ENCODE results near the gene NAP1L5. TPM values are rescaled to one million over a fixed set of nuclear protein-coding genes. Genes with fewer than 3 reads are reported as not detected.

The NAP1L5 gene
- total and polyA plus RNA-seq, 2 of the 13 experiments (the other 11 are each of a cell fraction or from before 2014, with no cell fraction given): 1.3 to 1.6 TPM

DNA sequence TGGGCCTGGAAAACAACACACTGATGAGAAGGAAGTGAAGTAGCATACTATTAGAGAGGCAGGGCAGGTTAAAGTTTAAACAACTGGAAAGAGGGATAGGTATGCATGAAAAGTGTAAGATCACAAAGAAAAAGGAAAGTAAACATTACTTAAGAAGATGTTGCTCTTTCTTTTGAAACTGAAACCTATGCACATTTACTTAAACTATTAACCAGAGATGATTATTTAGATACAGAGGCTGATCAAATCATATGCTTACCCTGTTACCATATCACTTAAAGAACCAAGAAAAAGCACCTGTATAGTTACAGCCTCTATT lies 37.8 kb downstream of the NAP1L5 start (continued):
- TF ChIP-seq, protein P1, sequence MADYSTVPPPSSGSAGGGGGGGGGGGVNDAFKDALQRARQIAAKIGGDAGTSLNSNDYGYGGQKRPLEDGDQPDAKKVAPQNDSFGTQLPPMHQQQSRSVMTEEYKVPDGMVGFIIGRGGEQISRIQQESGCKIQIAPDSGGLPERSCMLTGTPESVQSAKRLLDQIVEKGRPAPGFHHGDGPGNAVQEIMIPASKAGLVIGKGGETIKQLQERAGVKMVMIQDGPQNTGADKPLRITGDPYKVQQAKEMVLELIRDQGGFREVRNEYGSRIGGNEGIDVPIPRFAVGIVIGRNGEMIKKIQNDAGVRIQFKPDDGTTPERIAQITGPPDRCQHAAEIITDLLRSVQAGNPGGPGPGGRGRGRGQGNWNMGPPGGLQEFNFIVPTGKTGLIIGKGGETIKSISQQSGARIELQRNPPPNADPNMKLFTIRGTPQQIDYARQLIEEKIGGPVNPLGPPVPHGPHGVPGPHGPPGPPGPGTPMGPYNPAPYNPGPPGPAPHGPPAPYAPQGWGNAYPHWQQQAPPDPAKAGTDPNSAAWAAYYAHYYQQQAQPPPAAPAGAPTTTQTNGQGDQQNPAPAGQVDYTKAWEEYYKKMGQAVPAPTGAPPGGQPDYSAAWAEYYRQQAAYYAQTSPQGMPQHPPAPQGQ (CRISPR knock-in tag; IDR thresholded peaks at IDR 0.05; ENCODE audit: borderline replicate concordance): no peak
- no peak for TF ChIP-seq ZFY (CRISPR knock-in tag; IDR thresholded peaks at IDR 0.05)
- no peak for TF ChIP-seq ZNF3 (CRISPR knock-in tag; IDR thresholded peaks at IDR 0.05)
- TF ChIP-seq, protein P2, sequence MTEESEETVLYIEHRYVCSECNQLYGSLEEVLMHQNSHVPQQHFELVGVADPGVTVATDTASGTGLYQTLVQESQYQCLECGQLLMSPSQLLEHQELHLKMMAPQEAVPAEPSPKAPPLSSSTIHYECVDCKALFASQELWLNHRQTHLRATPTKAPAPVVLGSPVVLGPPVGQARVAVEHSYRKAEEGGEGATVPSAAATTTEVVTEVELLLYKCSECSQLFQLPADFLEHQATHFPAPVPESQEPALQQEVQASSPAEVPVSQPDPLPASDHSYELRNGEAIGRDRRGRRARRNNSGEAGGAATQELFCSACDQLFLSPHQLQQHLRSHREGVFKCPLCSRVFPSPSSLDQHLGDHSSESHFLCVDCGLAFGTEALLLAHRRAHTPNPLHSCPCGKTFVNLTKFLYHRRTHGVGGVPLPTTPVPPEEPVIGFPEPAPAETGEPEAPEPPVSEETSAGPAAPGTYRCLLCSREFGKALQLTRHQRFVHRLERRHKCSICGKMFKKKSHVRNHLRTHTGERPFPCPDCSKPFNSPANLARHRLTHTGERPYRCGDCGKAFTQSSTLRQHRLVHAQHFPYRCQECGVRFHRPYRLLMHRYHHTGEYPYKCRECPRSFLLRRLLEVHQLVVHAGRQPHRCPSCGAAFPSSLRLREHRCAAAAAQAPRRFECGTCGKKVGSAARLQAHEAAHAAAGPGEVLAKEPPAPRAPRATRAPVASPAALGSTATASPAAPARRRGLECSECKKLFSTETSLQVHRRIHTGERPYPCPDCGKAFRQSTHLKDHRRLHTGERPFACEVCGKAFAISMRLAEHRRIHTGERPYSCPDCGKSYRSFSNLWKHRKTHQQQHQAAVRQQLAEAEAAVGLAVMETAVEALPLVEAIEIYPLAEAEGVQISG (CRISPR knock-in tag; IDR thresholded peaks at IDR 0.05): no peak
- no peak for TF ChIP-seq ZNF484 (CRISPR knock-in tag; IDR thresholded peaks at IDR 0.05; ENCODE audit: borderline replicate concordance, low read depth)
- TF ChIP-seq CC2D1A (CRISPR knock-in tag; IDR thresholded peaks at IDR 0.05): no peak
- no peak for TF ChIP-seq ZNF124 (CRISPR knock-in tag; IDR thresholded peaks at IDR 0.05)
- TF ChIP-seq, protein P3, sequence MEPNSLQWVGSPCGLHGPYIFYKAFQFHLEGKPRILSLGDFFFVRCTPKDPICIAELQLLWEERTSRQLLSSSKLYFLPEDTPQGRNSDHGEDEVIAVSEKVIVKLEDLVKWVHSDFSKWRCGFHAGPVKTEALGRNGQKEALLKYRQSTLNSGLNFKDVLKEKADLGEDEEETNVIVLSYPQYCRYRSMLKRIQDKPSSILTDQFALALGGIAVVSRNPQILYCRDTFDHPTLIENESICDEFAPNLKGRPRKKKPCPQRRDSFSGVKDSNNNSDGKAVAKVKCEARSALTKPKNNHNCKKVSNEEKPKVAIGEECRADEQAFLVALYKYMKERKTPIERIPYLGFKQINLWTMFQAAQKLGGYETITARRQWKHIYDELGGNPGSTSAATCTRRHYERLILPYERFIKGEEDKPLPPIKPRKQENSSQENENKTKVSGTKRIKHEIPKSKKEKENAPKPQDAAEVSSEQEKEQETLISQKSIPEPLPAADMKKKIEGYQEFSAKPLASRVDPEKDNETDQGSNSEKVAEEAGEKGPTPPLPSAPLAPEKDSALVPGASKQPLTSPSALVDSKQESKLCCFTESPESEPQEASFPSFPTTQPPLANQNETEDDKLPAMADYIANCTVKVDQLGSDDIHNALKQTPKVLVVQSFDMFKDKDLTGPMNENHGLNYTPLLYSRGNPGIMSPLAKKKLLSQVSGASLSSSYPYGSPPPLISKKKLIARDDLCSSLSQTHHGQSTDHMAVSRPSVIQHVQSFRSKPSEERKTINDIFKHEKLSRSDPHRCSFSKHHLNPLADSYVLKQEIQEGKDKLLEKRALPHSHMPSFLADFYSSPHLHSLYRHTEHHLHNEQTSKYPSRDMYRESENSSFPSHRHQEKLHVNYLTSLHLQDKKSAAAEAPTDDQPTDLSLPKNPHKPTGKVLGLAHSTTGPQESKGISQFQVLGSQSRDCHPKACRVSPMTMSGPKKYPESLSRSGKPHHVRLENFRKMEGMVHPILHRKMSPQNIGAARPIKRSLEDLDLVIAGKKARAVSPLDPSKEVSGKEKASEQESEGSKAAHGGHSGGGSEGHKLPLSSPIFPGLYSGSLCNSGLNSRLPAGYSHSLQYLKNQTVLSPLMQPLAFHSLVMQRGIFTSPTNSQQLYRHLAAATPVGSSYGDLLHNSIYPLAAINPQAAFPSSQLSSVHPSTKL (CRISPR knock-in tag; IDR thresholded peaks at IDR 0.05): peak; percentile 65
- TF ChIP-seq ZNF619 (CRISPR knock-in tag; IDR thresholded peaks at IDR 0.05): no peak
- TF ChIP-seq, protein P4, sequence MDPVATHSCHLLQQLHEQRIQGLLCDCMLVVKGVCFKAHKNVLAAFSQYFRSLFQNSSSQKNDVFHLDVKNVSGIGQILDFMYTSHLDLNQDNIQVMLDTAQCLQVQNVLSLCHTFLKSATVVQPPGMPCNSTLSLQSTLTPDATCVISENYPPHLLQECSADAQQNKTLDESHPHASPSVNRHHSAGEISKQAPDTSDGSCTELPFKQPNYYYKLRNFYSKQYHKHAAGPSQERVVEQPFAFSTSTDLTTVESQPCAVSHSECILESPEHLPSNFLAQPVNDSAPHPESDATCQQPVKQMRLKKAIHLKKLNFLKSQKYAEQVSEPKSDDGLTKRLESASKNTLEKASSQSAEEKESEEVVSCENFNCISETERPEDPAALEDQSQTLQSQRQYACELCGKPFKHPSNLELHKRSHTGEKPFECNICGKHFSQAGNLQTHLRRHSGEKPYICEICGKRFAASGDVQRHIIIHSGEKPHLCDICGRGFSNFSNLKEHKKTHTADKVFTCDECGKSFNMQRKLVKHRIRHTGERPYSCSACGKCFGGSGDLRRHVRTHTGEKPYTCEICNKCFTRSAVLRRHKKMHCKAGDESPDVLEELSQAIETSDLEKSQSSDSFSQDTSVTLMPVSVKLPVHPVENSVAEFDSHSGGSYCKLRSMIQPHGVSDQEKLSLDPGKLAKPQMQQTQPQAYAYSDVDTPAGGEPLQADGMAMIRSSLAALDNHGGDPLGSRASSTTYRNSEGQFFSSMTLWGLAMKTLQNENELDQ (CRISPR knock-in tag; IDR thresholded peaks at IDR 0.05; ENCODE audit: borderline replicate concordance): no peak
- TF ChIP-seq, protein P5, sequence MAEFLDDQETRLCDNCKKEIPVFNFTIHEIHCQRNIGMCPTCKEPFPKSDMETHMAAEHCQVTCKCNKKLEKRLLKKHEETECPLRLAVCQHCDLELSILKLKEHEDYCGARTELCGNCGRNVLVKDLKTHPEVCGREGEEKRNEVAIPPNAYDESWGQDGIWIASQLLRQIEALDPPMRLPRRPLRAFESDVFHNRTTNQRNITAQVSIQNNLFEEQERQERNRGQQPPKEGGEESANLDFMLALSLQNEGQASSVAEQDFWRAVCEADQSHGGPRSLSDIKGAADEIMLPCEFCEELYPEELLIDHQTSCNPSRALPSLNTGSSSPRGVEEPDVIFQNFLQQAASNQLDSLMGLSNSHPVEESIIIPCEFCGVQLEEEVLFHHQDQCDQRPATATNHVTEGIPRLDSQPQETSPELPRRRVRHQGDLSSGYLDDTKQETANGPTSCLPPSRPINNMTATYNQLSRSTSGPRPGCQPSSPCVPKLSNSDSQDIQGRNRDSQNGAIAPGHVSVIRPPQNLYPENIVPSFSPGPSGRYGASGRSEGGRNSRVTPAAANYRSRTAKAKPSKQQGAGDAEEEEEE (CRISPR knock-in tag; IDR thresholded peaks at IDR 0.05; ENCODE audit: borderline replicate concordance): no peak
- no peak for TF ChIP-seq NR2F2 (IDR thresholded peaks at IDR 0.05; ENCODE audit: borderline replicate concordance, low read depth)
- TF ChIP-seq SRSF4 (IDR thresholded peaks at IDR 0.05; ENCODE audit: low read depth, low read length, poor library complexity, severe bottlenecking): no peak
- no peak for TF ChIP-seq ZNF256 (CRISPR knock-in tag; conservative IDR thresholded peaks at IDR 0.05)

Measured in HepG2 (cell line).